Gastrocnemius medialis (tissue), 4 donors: ENCODE results near the gene VWA8.

Source experiments
- POLR2A ChIP-seq, 2 donors: fragments of 450-650 bp; IDR thresholded peaks; one replicate each; pipeline ENCODE4 v1.6.1; 2017; ENCODE audit warnings: antibody characterized with exemption in 2 of 2, mild to moderate bottlenecking in 2 of 2, moderate library complexity in 2 of 2
- TF ChIP-seq, protein P1 (sequence below), 5 experiments: fragments of 450-650 bp in 3 of 5; fragments of 200-600 bp in 2 of 5; sonication (generic) in 2 of 5; IDR thresholded peaks in 4 of 5; conservative IDR thresholded peaks in 1 of 5; 1 replicate in 4 of 5; 2 replicates in 1 of 5; pipeline ENCODE4 v1.5.1; 2016 to 2019; ENCODE audit warnings: antibody characterized with exemption in 5 of 5, mild to moderate bottlenecking in 3 of 5, moderate library complexity in 3 of 5

GRCh38 chr13:41563341-41563983 is 397.4 kb downstream of the VWA8 start:
- no peak for TF ChIP-seq POLR2A (IDR thresholded peaks at IDR 0.05)
- TF ChIP-seq, protein P1, sequence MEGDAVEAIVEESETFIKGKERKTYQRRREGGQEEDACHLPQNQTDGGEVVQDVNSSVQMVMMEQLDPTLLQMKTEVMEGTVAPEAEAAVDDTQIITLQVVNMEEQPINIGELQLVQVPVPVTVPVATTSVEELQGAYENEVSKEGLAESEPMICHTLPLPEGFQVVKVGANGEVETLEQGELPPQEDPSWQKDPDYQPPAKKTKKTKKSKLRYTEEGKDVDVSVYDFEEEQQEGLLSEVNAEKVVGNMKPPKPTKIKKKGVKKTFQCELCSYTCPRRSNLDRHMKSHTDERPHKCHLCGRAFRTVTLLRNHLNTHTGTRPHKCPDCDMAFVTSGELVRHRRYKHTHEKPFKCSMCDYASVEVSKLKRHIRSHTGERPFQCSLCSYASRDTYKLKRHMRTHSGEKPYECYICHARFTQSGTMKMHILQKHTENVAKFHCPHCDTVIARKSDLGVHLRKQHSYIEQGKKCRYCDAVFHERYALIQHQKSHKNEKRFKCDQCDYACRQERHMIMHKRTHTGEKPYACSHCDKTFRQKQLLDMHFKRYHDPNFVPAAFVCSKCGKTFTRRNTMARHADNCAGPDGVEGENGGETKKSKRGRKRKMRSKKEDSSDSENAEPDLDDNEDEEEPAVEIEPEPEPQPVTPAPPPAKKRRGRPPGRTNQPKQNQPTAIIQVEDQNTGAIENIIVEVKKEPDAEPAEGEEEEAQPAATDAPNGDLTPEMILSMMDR (IDR thresholded peaks at IDR 0.05 in 4 of 5, conservative IDR thresholded peaks at IDR 0.05 in 1 of 5), result no peak
